ENCODE data around the gene TNRC6C. TPM values are rescaled to one million over a fixed set of nuclear protein-coding genes. Genes with fewer than 3 reads are reported as not detected.
"Not testable (repeated sequence)": the region's sequence is repeated elsewhere in the genome, so short reads cannot be mapped to it uniquely, and the experiment has no call there.

Gene TNRC6C
- total RNA-seq, 4 donors from 2014 or later, result 15.8 to 30.3 (median 27.7) TPM

- TF ChIP-seq POLR2A (IDR thresholded peaks at IDR 0.05), result no peak
- TF ChIP-seq CTCF (IDR thresholded peaks at IDR 0.05), result no peak
- no peak for TF ChIP-seq EP300 (IDR thresholded peaks at IDR 0.05)
- no peak for TF ChIP-seq POLR2AphosphoS5 (IDR thresholded peaks at IDR 0.05)
- no peak for ATAC-seq
- H3K9me3 ChIP-seq, result no peaks in the 10 kb centered on the region
- peaks cover 2 to 25% of the 10 kb centered on the region in 2 donors for H3K36me3 ChIP-seq
- H3K4me1 ChIP-seq, result peaks cover 0 to 35% (median 8%) of the 10 kb centered on the region in 3 donors
- H3K4me3 ChIP-seq, result no peak overlapping the region
- no peaks in the 10 kb centered on the region for H3K27me3 ChIP-seq
- no peak overlapping the region for H3K27ac ChIP-seq
- 89 to 94% methylated on average over 2 of the region's 2 CpGs for WGBS, 2 donors (ENCODE audit: low coverage in 1 of 2)
Measured at GRCh38 chr17:78062596-78062995, 104.1 kb downstream of the TNRC6C start.

DNA sequence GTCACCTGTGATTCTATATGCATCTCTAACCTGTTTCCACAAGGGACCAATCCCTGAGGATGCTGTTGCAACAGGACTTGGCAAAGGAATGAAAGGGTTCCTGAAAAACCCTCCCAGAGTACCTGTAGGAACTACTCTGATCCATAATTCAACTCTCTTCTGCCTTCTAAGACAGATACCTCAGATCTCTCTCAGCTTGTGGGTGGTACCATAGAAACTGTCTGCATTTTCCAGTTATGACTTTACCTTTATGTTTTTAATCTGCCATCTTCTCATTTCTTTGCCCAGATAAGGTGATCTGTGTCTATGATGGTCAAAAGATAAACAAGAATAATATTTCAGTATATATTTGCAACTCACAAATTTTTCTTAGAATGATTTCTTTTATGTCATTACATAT lies 105.0 kb downstream of the TNRC6C start:
- no peak for ATAC-seq
- no peak for TF ChIP-seq POLR2AphosphoS5 (IDR thresholded peaks at IDR 0.05)
- TF ChIP-seq POLR2A (IDR thresholded peaks at IDR 0.05), result no peak
- no peak for TF ChIP-seq EP300 (IDR thresholded peaks at IDR 0.05)
- TF ChIP-seq CTCF (IDR thresholded peaks at IDR 0.05), result no peak

GRCh38 chr17:78064708-78065107 lies 106.2 kb downstream of the TNRC6C start:
- no peaks in the 10 kb centered on the region for H3K9me3 ChIP-seq
- no peaks in the 10 kb centered on the region for H3K27me3 ChIP-seq
- TF ChIP-seq POLR2AphosphoS5 (IDR thresholded peaks at IDR 0.05) (no peak), CTCF (IDR thresholded peaks at IDR 0.05) (no peak), EP300 (IDR thresholded peaks at IDR 0.05) (no peak), POLR2A (IDR thresholded peaks at IDR 0.05) (no peak)
- H3K36me3 ChIP-seq, result peaks cover 2 to 46% of the 10 kb centered on the region in 2 donors
- no peak overlapping the region for H3K27ac ChIP-seq
- no peak overlapping the region for H3K4me3 ChIP-seq
- no peak for ATAC-seq
- WGBS, 2 donors (ENCODE audit: low coverage in 1 of 2), result 100% methylated on average over 1 of the region's 4 CpGs; no CpG with 5 or more reads in 1 of the 2 donors
- H3K4me1 ChIP-seq, result peaks cover 0 to 19% (median 0%) of the 10 kb centered on the region in 3 donors

More for the DNA sequence above, 105.0 kb downstream of the TNRC6C start:
- H3K27me3 ChIP-seq, result no peaks in the 10 kb centered on the region
- H3K36me3 ChIP-seq, result peaks cover 2 to 34% of the 10 kb centered on the region in 2 donors
- no peaks in the 10 kb centered on the region for H3K9me3 ChIP-seq
- peaks cover 0 to 26% (median 3%) of the 10 kb centered on the region in 3 donors for H3K4me1 ChIP-seq
- no peak overlapping the region for H3K27ac ChIP-seq
- no peak overlapping the region for H3K4me3 ChIP-seq

DNA sequence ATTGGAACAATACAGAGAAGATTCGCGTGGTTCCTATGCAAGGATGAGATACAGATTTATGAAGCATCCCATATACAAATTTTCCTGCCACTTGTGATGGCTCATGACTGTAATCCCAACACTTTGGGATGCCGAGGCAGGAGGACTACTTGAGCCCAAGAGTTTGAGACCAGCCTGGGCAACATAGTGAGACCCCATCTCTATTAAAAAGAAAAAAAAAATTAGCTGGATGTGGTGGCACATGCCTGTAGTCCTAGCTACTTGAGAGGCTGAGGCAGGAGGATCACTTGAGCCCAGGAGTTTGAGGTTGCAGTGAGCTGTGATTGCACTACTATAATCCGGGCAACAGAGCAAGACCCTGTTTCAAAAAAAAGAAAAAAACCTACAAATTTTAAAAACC lies 108.5 kb downstream of the TNRC6C start:
- H3K27ac ChIP-seq, ATAC-seq, H3K27me3 ChIP-seq, H3K9me3 ChIP-seq, H3K4me3 ChIP-seq: not testable (repeated sequence)
- peaks cover 2 to 69% of the 10 kb centered on the region in 2 donors for H3K36me3 ChIP-seq
- peaks cover 0 to 21% (median 0%) of the 10 kb centered on the region in 3 donors for H3K4me1 ChIP-seq
- 89 to 90% methylated on average over 2 to 4 of the region's 4 CpGs for WGBS, 2 donors (ENCODE audit: low coverage in 1 of 2)

- Histone ChIP-seq H3K27me3 (no peaks in the 10 kb centered on the region), H3K4me3 (no peak overlapping the region), H3K27ac (no peak overlapping the region), H3K36me3 (peaks cover 2 to 94% of the 10 kb centered on the region in 2 donors), H3K9me3 (no peaks in the 10 kb centered on the region), H3K4me1 (peaks cover 0 to 13% (median 0%) of the 10 kb centered on the region in 3 donors)
- WGBS, 2 donors (ENCODE audit: low coverage in 1 of 2), result 23 to 33% methylated on average over 4 of the region's 4 CpGs
- no peak for ATAC-seq
- TF ChIP-seq EP300 (IDR thresholded peaks at IDR 0.05) (no peak), POLR2AphosphoS5 (IDR thresholded peaks at IDR 0.05) (no peak), POLR2A (IDR thresholded peaks at IDR 0.05) (no peak), CTCF (IDR thresholded peaks at IDR 0.05) (no peak)
Measured at GRCh38 chr17:78069695-78070094, 111.2 kb downstream of the TNRC6C start.
